GM06990 (cell line): ENCODE data around the gene SLC43A2.
A peak's percentile ranks its signal among the peaks of the same experiment; 100 is the strongest.

Source experiments
- DNase-seq: peaks from one replicate; pipeline ENCODE4 v3.0.0-alpha.2; 2011; ENCODE audit not compliant: insufficient read length; ENCODE audit errors: extremely low read depth
- H3K27me3 ChIP-seq: replicated peaks from 2 replicates; pipeline ENCODE4 v1.6.0; 2011; ENCODE audit warnings: low read length; ENCODE audit not compliant: control insufficient read depth, insufficient read depth
- H3K36me3 ChIP-seq: 2 replicates; pipeline ENCODE4 v1.5.1; 2011; ENCODE audit warnings: low read length; ENCODE audit not compliant: control insufficient read depth, insufficient read depth
- H3K4me3 ChIP-seq: replicated peaks from 2 replicates; pipeline ENCODE4 v1.5.1; 2011; ENCODE audit warnings: low read depth, mild to moderate bottlenecking, control low read depth, low read length
- TF ChIP-seq, protein P1 (sequence below): IDR thresholded peaks from 2 replicates; pipeline ENCODE4 v1.5.1; 2011; ENCODE audit warnings: low read length, control low read depth, mild to moderate bottlenecking, inconsistent platforms; ENCODE audit not compliant: insufficient read depth, poor library complexity, severe bottlenecking

SLC43A2 gene

GRCh38 chr17:1627182-1627981 is 1.3 kb downstream of the SLC43A2 start:
- Histone ChIP-seq H3K27me3 (no peaks in the 10 kb centered on the region), H3K4me3 (peak overlapping the region; percentile 84), H3K36me3 (peaks cover 4% of the 10 kb centered on the region)
- TF ChIP-seq, protein P1, sequence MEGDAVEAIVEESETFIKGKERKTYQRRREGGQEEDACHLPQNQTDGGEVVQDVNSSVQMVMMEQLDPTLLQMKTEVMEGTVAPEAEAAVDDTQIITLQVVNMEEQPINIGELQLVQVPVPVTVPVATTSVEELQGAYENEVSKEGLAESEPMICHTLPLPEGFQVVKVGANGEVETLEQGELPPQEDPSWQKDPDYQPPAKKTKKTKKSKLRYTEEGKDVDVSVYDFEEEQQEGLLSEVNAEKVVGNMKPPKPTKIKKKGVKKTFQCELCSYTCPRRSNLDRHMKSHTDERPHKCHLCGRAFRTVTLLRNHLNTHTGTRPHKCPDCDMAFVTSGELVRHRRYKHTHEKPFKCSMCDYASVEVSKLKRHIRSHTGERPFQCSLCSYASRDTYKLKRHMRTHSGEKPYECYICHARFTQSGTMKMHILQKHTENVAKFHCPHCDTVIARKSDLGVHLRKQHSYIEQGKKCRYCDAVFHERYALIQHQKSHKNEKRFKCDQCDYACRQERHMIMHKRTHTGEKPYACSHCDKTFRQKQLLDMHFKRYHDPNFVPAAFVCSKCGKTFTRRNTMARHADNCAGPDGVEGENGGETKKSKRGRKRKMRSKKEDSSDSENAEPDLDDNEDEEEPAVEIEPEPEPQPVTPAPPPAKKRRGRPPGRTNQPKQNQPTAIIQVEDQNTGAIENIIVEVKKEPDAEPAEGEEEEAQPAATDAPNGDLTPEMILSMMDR: no peak
- peak; percentile 66 for DNase-seq

GRCh38 chr17:1626333-1626732 is 2.3 kb downstream of the SLC43A2 start:
- Histone ChIP-seq H3K36me3 (peaks cover 8% of the 10 kb centered on the region), H3K27me3 (no peaks in the 10 kb centered on the region), H3K4me3 (peak overlapping the region; percentile 84)
- TF ChIP-seq, protein P1: no peak
- no peak for DNase-seq

- DNase-seq: no peak
- Histone ChIP-seq H3K27me3 (no peaks in the 10 kb centered on the region), H3K36me3 (peaks cover 8% of the 10 kb centered on the region), H3K4me3 (peak overlapping the region; percentile 2; the same call in 1 of the 2 replicates)
- TF ChIP-seq, protein P1: no peak
These were observed 3.1 kb downstream of the SLC43A2 start for GRCh38 chr17:1625581-1625980.

DNA sequence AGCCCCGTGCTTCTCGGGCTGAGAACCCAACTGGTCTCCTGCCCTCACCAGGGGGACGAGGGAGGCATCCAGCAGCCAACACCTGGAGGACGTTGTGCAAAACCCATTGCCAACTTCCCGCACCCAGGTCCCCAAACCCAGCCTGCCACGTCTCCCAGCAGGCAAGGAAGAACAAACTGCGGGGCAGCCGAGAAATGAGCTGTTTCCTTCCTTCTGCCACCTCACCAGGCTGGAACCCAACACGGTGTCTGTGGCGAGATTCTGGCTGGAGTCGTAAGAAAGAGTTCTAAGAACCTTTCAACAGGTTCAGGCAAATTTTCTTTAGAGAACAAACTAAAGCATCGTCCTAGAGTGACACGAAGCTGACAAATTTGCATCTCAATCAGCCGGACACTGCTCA is 3.6 kb downstream of the SLC43A2 start:
- TF ChIP-seq, protein P1: no peak
- Histone ChIP-seq H3K27me3 (no peaks in the 10 kb centered on the region), H3K36me3 (peaks cover 9% of the 10 kb centered on the region), H3K4me3 (peak overlapping the region; percentile 2; the same call in 1 of the 2 replicates)
- no peak for DNase-seq

GRCh38 chr17:1624650-1625049 is 4.0 kb downstream of the SLC43A2 start:
- DNase-seq: no peak
- peaks cover 9% of the 10 kb centered on the region for H3K36me3 ChIP-seq
- no peak overlapping the region for H3K4me3 ChIP-seq
- H3K27me3 ChIP-seq: no peaks in the 10 kb centered on the region
- TF ChIP-seq, protein P1: no peak

DNA sequence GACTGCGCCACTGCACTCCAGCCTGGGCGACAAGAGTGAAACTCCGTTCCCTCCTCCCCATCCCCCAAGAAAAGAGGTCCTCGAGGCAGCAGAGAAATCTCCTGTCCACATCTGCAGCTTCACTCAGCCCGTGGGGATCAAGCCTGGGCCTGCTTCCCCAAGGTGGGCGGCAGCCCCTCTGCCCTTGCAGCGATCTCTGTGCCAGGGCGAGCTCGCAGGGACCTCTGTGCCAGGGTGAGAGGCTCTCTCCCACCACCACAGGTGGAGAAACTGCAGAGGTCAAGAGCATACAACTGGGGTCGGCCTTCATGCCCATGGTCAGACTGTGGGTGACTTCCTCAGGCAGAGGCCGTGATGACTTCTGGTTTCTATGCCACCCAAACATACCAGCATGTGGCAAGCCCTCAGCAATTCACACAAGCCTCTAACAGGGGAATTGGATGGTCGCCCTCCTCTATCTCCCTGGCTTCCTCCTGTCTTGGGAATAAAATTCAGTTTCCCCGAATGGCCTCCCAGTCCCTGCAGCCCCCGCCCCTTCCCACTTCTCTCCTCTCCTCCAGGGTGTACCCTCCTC is 5.5 kb downstream of the SLC43A2 start:
- DNase-seq: no peak
- TF ChIP-seq, protein P1: no peak
- peaks cover 11% of the 10 kb centered on the region for H3K36me3 ChIP-seq

More for the DNA sequence above, 5.5 kb downstream of the SLC43A2 start:
- no peak overlapping the region for H3K4me3 ChIP-seq
- no peaks in the 10 kb centered on the region for H3K27me3 ChIP-seq
